ENCODE data around the gene MRPL51.
A peak's percentile ranks its signal among the peaks of the same experiment; 100 is the strongest.

MRPL51 gene

DNA sequence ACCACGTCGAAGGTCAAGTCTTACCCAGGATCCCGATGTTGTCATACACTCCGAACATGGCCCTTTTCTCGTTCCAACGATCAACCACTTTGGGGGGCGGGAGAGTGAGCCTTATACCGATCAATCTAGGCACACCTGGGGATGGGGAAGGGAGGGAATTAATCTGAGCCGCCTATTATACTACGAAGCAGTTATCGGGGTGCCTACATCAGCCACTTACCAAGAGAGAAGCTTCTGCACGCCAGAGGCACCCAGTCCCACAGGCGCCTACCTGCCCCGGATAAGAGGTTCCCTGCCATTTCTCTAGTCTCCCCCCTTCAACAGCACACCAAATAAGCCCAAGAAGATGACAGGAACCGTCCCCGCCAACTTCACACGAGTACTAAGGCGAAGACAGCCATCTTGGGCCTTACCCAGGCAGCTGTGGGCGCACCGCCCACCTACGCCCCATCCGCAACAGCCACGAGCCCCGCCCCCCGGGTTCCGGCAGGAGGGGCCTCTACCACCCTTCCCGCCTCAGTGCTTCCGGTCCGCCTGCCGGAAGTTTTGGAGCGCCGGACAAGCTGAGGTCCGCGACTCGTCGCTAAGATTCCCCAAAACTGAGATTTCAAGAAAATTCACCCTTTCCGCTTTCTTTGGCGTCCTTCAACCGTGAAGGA, at the start of gene MRPL51:
MRPL51 (minus strand) TSS at position 425 of the 659 bp plus-strand sequence; CDS start at position 299, 126 bp downstream.
- DNase-seq (ENCODE audit: low spot score): peak; percentile 97

DNA sequence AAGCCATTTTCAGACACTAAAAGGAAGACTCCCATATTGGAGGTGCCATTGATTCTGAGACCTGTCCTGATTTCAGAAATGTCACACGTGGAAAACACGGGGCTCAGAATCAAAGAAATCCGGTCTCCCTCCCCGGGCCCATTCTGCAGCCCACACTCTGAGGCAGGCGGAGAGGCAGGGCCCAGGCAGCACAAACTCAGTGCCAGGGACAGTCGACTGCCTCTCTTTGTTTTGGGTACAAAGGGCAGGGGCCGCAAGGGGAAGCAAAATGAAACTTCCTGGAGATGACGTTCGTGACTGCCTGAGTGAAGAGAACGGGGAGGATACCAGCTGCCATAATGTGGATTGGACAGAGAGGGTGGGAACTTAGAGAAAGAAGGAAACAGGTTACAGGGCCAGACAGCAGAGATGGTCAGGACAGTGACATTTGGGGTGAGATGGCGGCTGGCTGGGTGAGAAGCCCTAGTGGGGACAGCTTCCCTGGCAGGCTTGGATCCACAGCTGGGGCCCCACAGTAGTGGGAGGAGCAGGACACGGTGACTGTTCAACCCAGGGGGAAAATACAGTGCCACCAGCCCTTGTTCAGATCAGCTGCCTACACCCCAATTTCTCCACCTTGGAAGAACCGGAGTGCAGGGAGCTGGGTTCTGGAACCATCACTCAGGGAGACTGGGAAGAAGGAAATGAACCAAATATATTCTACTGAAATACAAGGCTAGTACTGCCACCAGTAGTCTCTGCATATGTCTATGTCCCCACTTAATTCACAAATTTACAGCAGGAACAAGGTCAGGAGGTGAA, 49.3 kb upstream of the MRPL51 start:
- DNase-seq (ENCODE audit: low spot score): peak; percentile 77

DNA sequence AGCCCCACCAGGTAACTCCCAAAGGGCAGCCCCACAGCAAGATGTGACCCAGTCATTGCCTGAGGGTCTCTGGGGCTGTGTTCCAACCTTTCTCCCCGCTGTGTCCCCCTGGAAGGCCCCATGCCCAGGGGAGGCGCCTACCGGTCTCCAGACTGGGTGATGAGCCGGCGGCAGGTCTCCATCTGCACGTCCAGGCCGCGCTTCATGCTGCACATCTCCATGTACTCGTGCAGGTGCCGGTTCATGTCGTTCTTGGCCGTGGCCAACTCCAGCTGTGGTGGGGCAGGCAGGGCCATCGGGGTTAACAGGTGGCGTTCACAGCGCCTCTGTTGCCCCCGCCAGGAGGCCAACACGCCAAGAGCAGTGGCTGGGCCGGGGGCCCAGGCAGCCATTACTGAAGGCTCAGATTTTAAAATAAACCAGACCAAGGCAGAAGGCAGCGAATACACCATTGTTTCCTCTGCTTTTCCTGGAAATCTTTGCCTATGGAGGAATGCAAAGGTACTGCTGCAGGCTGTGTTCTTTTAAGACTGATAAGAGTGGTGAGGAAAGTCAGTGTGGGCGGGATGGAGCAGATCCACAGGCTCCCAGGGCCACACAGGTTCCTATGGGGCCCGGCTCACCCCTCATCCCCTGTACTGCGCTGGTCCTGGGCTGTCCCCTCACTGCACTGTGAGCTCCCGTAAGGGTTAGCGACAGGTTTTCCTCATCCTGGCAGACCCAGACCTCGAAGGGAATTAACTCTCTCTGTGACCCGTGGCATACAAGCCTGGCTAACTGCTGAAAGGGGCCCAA, 48.5 kb upstream of the MRPL51 start:
- no peak for DNase-seq (ENCODE audit: low spot score)

DNA sequence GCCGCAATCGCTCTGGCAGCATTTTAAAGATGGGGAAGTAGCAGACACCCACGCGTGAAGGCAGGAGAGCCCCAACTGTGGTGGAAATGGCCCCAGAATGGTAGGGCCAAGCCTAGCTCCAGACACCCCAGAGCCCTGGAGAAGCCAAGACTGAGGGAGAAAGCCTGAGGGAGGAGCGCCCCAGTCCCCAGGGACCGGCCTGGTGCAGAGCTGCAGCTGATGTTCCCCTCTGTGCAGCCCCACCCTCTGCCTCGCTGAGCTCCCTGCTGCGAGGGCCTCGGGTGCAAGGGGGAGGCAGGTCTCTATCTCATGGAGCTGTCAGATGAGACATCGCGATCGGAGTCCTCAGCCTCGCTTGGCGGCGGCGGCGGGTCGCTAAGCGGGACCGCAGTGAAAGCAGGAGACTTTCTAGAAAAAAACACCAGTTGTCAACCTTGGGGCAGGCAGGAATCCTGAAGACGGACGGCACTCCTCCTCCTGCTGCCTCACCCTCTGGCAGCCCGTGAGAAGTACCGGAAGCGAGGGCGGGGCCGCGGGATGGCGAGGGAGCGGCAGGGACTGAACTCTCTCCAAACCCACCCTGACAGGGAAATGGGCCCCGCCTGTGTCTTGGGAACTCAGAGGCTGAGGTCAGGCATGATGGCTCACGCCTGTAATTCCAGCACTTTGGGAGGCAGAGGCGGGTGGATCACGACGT, 47.3 kb upstream of the MRPL51 start:
- peak; percentile 92 for DNase-seq (ENCODE audit: low spot score)

DNA sequence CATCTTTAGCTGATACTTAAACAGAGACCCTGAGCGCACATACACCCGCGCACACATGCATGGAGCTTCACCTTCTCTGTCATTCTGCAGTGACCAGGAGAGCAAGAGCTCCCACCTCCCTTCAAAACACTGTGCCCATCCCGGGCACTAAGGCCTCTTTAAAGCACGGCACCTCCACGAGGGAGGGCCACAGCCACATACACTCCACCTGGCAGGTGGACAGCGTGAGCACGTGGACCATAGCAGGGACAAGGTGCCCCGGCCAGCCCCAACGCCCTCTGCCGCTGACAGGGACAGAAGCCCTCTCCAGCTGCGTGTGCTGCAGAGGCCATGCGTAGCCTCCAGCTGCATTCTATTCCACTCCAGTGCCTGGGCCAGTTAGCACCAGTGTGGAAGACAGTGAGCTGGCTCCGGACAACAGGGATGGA, 46.7 kb upstream of the MRPL51 start:
- peak; percentile 73 for DNase-seq (ENCODE audit: low spot score)

DNA sequence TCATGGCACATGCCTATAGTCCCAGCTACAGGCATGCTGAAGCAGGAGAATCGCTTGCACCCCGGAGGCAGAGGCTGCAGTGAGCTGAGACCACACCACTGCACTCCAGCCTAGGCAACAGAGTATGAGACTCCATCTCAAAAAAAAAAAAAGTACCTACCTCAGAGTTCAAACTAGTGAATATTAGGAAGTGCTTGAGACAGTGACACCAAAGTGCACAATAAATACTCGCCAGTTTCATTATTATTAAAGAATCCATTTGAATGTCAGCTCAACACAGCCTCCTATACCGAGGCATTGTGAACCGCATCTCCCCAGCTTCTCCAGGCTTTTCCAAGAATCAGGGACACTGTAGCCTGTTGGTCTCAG, 46.2 kb upstream of the MRPL51 start:
- DNase-seq (ENCODE audit: low spot score): no peak

DNA sequence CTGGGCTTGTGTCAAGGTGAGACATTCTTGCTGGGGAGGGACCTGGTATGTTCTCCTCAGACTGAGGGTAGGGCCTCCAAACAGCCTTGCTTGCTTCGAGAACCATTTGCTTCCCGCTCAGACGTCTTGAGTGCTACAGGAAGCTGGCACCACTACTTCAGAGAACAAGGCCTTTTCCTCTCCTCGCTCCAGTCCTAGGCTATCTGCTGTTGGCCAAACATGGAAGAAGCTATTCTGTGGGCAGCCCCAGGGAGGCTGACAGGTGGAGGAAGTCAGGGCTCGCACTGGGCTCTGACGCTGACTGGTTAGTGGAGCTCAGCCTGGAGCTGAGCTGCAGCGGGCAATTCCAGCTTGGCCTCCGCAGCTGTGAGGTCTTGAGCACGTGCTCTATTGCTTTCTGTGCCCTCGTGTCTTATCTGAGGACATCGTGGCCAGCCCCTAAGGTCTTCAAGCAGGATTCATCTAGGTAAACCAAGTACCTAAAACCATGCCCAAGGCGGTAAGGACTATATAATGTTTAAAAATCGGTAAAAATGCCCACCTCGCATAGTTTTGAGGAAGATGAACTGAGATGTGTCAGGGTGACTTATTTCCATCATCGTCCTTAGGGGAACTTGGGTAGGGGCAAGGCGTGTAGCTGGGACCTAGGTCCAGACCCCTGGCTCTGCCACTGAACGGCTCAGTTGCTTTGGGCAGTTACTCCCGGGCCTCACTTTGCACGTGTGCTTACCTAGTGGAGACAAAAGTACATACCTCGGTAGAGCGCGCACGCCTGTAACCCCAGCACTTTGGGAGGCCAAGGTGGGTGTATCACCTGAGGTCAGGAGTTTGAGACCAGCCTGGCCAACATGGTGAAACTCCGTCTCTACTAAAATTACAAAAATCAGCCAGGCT, 45.6 kb upstream of the MRPL51 start:
- DNase-seq (ENCODE audit: low spot score): peak; percentile 29

DNA sequence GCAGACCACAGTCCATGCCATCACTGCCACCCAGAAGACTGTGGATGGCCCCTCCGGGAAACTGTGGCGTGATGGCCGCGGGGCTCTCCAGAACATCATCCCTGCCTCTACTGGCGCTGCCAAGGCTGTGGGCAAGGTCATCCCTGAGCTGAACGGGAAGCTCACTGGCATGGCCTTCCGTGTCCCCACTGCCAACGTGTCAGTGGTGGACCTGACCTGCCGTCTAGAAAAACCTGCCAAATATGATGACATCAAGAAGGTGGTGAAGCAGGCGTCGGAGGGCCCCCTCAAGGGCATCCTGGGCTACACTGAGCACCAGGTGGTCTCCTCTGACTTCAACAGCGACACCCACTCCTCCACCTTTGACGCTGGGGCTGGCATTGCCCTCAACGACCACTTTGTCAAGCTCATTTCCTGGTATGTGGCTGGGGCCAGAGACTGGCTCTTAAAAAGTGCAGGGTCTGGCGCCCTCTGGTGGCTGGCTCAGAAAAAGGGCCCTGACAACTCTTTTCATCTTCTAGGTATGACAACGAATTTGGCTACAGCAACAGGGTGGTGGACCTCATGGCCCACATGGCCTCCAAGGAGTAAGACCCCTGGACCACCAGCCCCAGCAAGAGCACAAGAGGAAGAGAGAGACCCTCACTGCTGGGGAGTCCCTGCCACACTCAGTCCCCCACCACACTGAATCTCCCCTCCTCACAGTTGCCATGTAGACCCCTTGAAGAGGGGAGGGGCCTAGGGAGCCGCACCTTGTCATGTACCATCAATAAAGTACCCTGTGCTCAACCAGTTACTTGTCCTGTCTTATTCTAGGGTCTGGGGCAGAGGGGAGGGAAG, 44.7 kb upstream of the MRPL51 start:
- peak; percentile 87 for DNase-seq (ENCODE audit: low spot score)

DNA sequence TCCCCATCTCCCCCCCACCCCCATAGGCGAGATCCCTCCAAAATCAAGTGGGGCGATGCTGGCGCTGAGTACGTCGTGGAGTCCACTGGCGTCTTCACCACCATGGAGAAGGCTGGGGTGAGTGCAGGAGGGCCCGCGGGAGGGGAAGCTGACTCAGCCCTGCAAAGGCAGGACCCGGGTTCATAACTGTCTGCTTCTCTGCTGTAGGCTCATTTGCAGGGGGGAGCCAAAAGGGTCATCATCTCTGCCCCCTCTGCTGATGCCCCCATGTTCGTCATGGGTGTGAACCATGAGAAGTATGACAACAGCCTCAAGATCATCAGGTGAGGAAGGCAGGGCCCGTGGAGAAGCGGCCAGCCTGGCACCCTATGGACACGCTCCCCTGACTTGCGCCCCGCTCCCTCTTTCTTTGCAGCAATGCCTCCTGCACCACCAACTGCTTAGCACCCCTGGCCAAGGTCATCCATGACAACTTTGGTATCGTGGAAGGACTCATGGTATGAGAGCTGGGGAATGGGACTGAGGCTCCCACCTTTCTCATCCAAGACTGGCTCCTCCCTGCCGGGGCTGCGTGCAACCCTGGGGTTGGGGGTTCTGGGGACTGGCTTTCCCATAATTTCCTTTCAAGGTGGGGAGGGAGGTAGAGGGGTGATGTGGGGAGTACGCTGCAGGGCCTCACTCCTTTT, 44.0 kb upstream of the MRPL51 start:
- no peak for DNase-seq (ENCODE audit: low spot score)

DNA sequence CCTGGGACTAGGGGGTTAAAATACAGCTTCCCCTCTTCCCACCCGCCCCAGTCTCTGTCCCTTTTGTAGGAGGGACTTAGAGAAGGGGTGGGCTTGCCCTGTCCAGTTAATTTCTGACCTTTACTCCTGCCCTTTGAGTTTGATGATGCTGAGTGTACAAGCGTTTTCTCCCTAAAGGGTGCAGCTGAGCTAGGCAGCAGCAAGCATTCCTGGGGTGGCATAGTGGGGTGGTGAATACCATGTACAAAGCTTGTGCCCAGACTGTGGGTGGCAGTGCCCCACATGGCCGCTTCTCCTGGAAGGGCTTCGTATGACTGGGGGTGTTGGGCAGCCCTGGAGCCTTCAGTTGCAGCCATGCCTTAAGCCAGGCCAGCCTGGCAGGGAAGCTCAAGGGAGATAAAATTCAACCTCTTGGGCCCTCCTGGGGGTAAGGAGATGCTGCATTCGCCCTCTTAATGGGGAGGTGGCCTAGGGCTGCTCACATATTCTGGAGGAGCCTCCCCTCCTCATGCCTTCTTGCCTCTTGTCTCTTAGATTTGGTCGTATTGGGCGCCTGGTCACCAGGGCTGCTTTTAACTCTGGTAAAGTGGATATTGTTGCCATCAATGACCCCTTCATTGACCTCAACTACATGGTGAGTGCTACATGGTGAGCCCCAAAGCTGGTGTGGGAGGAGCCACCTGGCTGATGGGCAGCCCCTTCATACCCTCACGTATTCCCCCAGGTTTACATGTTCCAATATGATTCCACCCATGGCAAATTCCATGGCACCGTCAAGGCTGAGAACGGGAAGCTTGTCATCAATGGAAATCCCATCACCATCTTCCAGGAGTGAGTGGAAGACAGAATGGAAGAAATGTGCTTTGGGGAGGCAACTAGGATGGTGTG, 43.1 kb upstream of the MRPL51 start:
- no peak for DNase-seq (ENCODE audit: low spot score)

DNA sequence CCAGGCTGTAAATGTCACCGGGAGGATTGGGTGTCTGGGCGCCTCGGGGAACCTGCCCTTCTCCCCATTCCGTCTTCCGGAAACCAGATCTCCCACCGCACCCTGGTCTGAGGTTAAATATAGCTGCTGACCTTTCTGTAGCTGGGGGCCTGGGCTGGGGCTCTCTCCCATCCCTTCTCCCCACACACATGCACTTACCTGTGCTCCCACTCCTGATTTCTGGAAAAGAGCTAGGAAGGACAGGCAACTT, 42.6 kb upstream of the MRPL51 start:
- DNase-seq (ENCODE audit: low spot score): no peak

DNA sequence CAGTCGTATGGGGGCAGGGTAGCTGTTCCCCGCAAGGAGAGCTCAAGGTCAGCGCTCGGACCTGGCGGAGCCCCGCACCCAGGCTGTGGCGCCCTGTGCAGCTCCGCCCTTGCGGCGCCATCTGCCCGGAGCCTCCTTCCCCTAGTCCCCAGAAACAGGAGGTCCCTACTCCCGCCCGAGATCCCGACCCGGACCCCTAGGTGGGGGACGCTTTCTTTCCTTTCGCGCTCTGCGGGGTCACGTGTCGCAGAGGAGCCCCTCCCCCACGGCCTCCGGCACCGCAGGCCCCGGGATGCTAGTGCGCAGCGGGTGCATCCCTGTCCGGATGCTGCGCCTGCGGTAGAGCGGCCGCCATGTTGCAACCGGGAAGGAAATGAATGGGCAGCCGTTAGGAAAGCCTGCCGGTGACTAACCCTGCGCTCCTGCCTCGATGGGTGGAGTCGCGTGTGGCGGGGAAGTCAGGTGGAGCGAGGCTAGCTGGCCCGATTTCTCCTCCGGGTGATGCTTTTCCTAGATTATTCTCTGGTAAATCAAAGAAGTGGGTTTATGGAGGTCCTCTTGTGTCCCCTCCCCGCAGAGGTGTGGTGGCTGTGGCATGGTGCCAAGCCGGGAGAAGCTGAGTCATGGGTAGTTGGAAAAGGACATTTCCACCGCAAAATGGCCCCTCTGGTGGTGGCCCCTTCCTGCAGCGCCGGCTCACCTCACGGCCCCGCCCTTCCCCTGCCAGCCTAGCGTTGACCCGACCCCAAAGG, 42.1 kb upstream of the MRPL51 start:
- DNase-seq (ENCODE audit: low spot score): peak; percentile 86

DNA sequence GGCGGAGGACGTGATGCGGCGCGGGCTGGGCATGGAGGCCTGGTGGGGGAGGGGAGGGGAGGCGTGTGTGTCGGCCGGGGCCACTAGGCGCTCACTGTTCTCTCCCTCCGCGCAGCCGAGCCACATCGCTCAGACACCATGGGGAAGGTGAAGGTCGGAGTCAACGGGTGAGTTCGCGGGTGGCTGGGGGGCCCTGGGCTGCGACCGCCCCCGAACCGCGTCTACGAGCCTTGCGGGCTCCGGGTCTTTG, 41.6 kb upstream of the MRPL51 start:
- no peak for DNase-seq (ENCODE audit: low spot score)

DNA sequence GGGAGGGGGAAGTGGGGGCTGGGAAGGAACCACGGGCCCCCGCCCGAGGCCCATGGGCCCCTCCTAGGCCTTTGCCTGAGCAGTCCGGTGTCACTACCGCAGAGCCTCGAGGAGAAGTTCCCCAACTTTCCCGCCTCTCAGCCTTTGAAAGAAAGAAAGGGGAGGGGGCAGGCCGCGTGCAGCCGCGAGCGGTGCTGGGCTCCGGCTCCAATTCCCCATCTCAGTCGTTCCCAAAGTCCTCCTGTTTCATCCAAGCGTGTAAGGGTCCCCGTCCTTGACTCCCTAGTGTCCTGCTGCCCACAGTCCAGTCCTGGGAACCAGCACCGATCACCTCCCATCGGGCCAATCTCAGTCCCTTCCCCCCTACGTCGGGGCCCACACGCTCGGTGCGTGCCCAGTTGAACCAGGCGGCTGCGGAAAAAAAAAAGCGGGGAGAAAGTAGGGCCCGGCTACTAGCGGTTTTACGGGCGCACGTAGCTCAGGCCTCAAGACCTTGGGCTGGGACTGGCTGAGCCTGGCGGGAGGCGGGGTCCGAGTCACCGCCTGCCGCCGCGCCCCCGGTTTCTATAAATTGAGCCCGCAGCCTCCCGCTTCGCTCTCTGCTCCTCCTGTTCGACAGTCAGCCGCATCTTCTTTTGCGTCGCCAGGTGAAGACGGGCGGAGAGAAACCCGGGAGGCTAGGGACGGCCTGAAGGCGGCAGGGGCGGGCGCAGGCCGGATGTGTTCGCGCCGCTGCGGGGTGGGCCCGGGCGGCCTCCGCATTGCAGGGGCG, 41.0 kb upstream of the MRPL51 start, which contains the start of gene GAPDH:
GAPDH (plus strand) TSS at position 595 of the 772 bp plus-strand sequence. CDS start 316 bp downstream, outside the sequence.
- DNase-seq (ENCODE audit: low spot score): peak; percentile 100

DNA sequence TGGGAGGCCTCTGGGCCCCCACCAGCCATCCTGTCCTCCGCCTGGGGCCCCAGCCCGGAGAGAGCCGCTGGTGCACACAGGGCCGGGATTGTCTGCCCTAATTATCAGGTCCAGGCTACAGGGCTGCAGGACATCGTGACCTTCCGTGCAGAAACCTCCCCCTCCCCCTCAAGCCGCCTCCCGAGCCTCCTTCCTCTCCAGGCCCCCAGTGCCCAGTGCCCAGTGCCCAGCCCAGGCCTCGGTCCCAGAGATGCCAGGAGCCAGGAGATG, 40.5 kb upstream of the MRPL51 start:
- DNase-seq (ENCODE audit: low spot score): no peak

DNA sequence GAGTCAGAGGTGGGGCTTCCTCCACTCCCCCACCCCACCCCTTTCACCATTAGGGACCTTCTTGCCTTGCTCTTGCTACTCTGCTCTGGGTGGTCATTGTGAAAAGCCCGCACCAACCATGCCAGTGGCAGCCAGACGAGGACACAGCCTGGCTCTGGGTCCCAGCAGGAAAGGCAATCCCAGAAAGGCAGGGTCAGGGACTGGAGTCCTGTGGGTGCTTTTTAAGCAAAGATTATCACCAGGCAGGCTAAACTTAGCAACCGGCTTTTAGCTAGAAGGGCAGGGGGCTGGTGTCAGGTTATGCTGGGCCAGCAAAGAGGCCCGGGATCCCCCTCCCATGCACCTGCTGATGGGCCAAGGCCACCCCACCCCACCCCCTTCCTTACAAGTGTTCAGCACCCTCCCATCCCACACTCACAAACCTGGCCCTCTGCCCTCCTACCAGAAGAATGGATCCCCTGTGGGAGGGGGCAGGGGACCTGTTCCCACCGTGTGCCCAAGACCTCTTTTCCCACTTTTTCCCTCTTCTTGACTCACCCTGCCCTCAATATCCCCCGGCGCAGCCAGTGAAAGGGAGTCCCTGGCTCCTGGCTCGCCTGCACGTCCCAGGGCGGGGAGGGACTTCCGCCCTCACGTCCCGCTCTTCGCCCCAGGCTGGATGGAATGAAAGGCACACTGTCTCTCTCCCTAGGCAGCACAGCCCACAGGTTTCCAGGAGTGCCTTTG, 40.0 kb upstream of the MRPL51 start:
- peak; percentile 92 for DNase-seq (ENCODE audit: low spot score)
